Measurements from ENCODE around the gene MOK. TPM values are rescaled to one million over a fixed set of nuclear protein-coding genes. Genes with fewer than 3 reads are reported as not detected.

Gene MOK
- total and polyA plus RNA-seq, 2 of the 4 experiments (the other 2 are of a cell fraction): 16.8 to 48.5 TPM

DNA sequence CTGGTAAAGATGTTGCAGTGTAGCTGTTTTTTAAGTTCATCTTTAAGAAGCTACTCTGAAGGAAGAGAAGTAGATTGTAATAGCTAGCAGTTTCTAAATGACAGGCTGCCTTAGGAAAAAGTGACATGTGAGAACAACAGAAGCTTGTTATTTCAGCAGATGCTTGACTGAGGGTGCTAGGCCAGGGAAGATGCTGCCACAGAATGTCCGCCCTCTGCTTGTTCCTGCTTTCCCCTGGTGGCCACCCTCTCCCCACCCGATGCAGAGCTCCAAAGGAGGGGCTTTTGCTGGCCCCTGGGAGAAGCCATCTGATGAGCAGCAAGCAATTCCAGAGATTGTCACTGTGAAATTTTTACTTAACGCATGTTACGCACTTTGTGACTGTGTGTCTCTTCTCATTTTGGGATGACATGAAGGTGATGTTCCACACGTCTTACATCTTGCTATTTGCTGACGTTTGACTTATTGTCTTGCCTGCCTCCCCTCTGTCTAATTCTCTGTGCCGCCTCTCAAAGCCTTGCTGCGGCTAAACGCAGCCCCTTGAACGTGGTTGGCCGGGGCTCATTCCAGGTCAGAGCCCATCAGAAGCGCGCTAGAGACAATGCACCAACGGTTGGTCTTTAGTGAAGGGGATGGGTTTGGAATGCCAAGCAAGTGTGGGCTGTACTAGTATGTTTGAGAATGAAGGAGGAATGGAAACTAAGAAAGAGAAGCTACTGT lies 120.5 kb downstream of the MOK start:
- no peak overlapping the region for H3K56ac ChIP-seq (ENCODE audit: extremely low read depth, insufficient read depth, low read length)
- intact Hi-C loops (cut with micrococcal nuclease): no loop called here
- no peak for DNase-seq
- H3K23ac ChIP-seq (ENCODE audit: low read depth, low read length): no peak overlapping the region
- H3K4ac ChIP-seq (ENCODE audit: low read depth, low read length): no peak overlapping the region
- H2AK5ac ChIP-seq (ENCODE audit: low read depth, low read length): 0 out of 2 replicates have a peak overlapping the region, but pooled peaks have one; percentile 7
- H3K9me1 ChIP-seq (ENCODE audit: insufficient read depth, low read length): peaks cover 16% of the 10 kb centered on the region
- no peak overlapping the region for H4K5ac ChIP-seq (ENCODE audit: low read depth, low read length)
- no peak overlapping the region for H3K14ac ChIP-seq (replicated peaks; ENCODE audit: low read depth, low read length)
- no peak for ATAC-seq (ENCODE audit: low read depth)
- CTCF ChIA-PET: no interaction called here
- BruUV-seq (replicated peaks): no TSS peak
- H3K79me1 ChIP-seq (ENCODE audit: low read depth in 1 of 2, low read length in 2 of 2): peaks cover 46 to 79% of the 10 kb centered on the region in 2 experiments
- H3K27ac ChIP-seq (ENCODE audit: insufficient read depth, low read length): no peak overlapping the region
- no peak overlapping the region for H2BK15ac ChIP-seq (ENCODE audit: low read depth, low read length)
- H2BK20ac ChIP-seq (ENCODE audit: low read depth, low read length): no peak overlapping the region
- no peaks in the 10 kb centered on the region for H3K27me3 ChIP-seq (ENCODE audit: control insufficient read depth, insufficient read depth, low read length)
- H3K4me2 ChIP-seq (ENCODE audit: low read depth, low read length): no peak overlapping the region
- POLR2A ChIA-PET (ENCODE audit: unreplicated experiment): no interaction called here
- H4K20me1 ChIP-seq (ENCODE audit: insufficient read depth, low read length): peaks cover 73% of the 10 kb centered on the region
- no peak overlapping the region for H3K18ac ChIP-seq (ENCODE audit: low read depth, low read length)
- no peak overlapping the region for H4K91ac ChIP-seq (ENCODE audit: insufficient read depth, low read depth, low read length)
- no peaks in the 10 kb centered on the region for H3K36me3 ChIP-seq (ENCODE audit: control insufficient read depth, insufficient read depth, low read length)
- no peak overlapping the region for H3K9ac ChIP-seq (ENCODE audit: low read depth, low read length)
- H4K8ac ChIP-seq (ENCODE audit: low read depth in 2 of 2, low read length in 2 of 2): no peak overlapping the region
- no peak overlapping the region for H3K4me3 ChIP-seq (ENCODE audit: insufficient read depth, low read depth, low read length)
- no peaks in the 10 kb centered on the region for H3K9me3 ChIP-seq (ENCODE audit: control insufficient read depth, insufficient read depth, low read length)
- whole genome bisulfite sequencing, 2 experiments (ENCODE audit: extremely low coverage in 2 of 2, insufficient read length in 1 of 2): 93% methylated on average over 6 of the region's 14 CpGs; no CpG with 5 or more reads in 1 of the 2 experiments
- in situ Hi-C loops (cut with MboI; ENCODE audit: low sequenced_read_pairs): no loop called here
- peaks cover 11% of the 10 kb centered on the region for H3K4me1 ChIP-seq (ENCODE audit: control insufficient read depth, insufficient read depth, low read length)
- dilution Hi-C loops (cut with HindIII; ENCODE audit: low sequenced_read_pairs, unreplicated experiment): no loop called here
- no peak overlapping the region for H2AK9ac ChIP-seq (replicated peaks; ENCODE audit: low read depth, low read length, poor library complexity)
- no peak overlapping the region for H2BK120ac ChIP-seq (ENCODE audit: low read depth, low read length)
- TF ChIP-seq, protein P1, sequence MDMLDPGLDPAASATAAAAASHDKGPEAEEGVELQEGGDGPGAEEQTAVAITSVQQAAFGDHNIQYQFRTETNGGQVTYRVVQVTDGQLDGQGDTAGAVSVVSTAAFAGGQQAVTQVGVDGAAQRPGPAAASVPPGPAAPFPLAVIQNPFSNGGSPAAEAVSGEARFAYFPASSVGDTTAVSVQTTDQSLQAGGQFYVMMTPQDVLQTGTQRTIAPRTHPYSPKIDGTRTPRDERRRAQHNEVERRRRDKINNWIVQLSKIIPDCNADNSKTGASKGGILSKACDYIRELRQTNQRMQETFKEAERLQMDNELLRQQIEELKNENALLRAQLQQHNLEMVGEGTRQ (IDR thresholded peaks at IDR 0.05; ENCODE audit: low read depth, low read length): no peak
- H2AFZ ChIP-seq (replicated peaks; ENCODE audit: low read length, poor library complexity): no peak overlapping the region
- H2BK5ac ChIP-seq (ENCODE audit: low read depth, low read length, poor library complexity, severe bottlenecking): no peak overlapping the region
